H1 (cell line): Measurements from ENCODE around the gene OR2H1. TPM values are rescaled to one million over a fixed set of nuclear protein-coding genes. Genes with fewer than 3 reads are reported as not detected.

Source experiments
- CBX8 ChIP-seq: fragments of 300-800, 300-1000 bp; sonication (generic); IDR thresholded peaks from 2 replicates; pipeline ENCODE4 v1.7.1; 2016; ENCODE audit warnings: low read depth, low read length, borderline replicate concordance
- CREB1 ChIP-seq: IDR thresholded peaks from 2 replicates; pipeline ENCODE4 v1.6.1; 2012; ENCODE audit warnings: inconsistent platforms
- KDM5A ChIP-seq: fragments of 200-600 bp; IDR thresholded peaks from 2 replicates; pipeline ENCODE4 v1.7.1; 2012; ENCODE audit warnings: mild to moderate bottlenecking, low read length, inconsistent platforms, mixed read lengths
- MAFK ChIP-seq: IDR thresholded peaks from 2 replicates; pipeline ENCODE4 v1.6.1; 2012; ENCODE audit warnings: low read depth, mild to moderate bottlenecking, improper control_type of control experiment, low read length
- SIX5 ChIP-seq: IDR thresholded peaks from 2 replicates; pipeline ENCODE4 v1.6.1; 2011; ENCODE audit warnings: mild to moderate bottlenecking, low read depth, low read length
- TAF7 ChIP-seq: optimal IDR thresholded peaks from 2 replicates; pipeline ENCODE3; 2011; ENCODE audit warnings: low read depth, mild to moderate bottlenecking, inconsistent platforms, low read length, moderate library complexity, borderline replicate concordance
- polyA plus RNA-seq, 7 experiments: library from polyadenylated mRNA; depleted of rRNA in 3 of 7; stranded (reverse) in 5 of 7; unstranded in 2 of 7; fragments of >200 nt in 5 of 7; fragments of 200-250 nt in 2 of 7; gene quantifications; 1 replicate in 5 of 7; 2 replicates in 1 of 7; 4 replicates in 1 of 7; pipeline versions ENCODE4 v1.2.1 to v1.2.3, GENCODE V29; 2011 to 2013; ENCODE audit warnings: missing spikeins in 2 of 7, mixed read lengths in 2 of 7
- total RNA-seq: library from RNA; stranded (reverse); fragmentation: NEBNext Ultra II Directional; extraction: Animal tissue kit (Norgen Biotek cat#: 25700); gene quantifications from 2 replicates; pipeline ENCODE4 v1.2.1, GENCODE V29; 2021
- TF ChIP-seq, protein P1 (sequence below): IDR thresholded peaks from 2 replicates; pipeline ENCODE4 v1.6.1; 2012; ENCODE audit warnings: low read length, inconsistent platforms

Gene OR2H1
- total and polyA plus RNA-seq, 2 of the 8 experiments (the other 6 are each of a cell fraction or from before 2014, with no cell fraction given) = not detected

GRCh38 chr6:29504961-29505360, 48.0 kb downstream of the OR2H1 start (continued):
- TF ChIP-seq, protein P1, sequence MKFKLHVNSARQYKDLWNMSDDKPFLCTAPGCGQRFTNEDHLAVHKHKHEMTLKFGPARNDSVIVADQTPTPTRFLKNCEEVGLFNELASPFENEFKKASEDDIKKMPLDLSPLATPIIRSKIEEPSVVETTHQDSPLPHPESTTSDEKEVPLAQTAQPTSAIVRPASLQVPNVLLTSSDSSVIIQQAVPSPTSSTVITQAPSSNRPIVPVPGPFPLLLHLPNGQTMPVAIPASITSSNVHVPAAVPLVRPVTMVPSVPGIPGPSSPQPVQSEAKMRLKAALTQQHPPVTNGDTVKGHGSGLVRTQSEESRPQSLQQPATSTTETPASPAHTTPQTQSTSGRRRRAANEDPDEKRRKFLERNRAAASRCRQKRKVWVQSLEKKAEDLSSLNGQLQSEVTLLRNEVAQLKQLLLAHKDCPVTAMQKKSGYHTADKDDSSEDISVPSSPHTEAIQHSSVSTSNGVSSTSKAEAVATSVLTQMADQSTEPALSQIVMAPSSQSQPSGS = no peak
- TF ChIP-seq SIX5 = no peak
- no peak for TF ChIP-seq CBX8
- TF ChIP-seq CREB1 = no peak
- TF ChIP-seq TAF7 = no peak
- TF ChIP-seq KDM5A = no peak
- TF ChIP-seq MAFK = no peak
- TF ChIP-seq, all 59 proteins: peak for 0
